Neural progenitor cell (in vitro differentiated cells): ENCODE data around the gene RACGAP1.

ENCODE experiments used
- EZH2 ChIP-seq: fragments of 200-600 bp; sonication (generic); IDR thresholded peaks from 2 replicates; pipeline ENCODE4 v1.6.1; 2017; ENCODE audit warnings: antibody characterized with exemption, mild to moderate bottlenecking, moderate library complexity
- TF ChIP-seq, protein P1 (sequence below): fragments of 200-600 bp; sonication (generic); IDR thresholded peaks from 2 replicates; pipeline ENCODE4 v1.5.1; 2017; ENCODE audit warnings: antibody characterized with exemption, mild to moderate bottlenecking

- TF ChIP-seq, protein P1, sequence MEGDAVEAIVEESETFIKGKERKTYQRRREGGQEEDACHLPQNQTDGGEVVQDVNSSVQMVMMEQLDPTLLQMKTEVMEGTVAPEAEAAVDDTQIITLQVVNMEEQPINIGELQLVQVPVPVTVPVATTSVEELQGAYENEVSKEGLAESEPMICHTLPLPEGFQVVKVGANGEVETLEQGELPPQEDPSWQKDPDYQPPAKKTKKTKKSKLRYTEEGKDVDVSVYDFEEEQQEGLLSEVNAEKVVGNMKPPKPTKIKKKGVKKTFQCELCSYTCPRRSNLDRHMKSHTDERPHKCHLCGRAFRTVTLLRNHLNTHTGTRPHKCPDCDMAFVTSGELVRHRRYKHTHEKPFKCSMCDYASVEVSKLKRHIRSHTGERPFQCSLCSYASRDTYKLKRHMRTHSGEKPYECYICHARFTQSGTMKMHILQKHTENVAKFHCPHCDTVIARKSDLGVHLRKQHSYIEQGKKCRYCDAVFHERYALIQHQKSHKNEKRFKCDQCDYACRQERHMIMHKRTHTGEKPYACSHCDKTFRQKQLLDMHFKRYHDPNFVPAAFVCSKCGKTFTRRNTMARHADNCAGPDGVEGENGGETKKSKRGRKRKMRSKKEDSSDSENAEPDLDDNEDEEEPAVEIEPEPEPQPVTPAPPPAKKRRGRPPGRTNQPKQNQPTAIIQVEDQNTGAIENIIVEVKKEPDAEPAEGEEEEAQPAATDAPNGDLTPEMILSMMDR = no peak
- TF ChIP-seq EZH2 = no peak
Observed at GRCh38 chr12:50050410-50051098, 25.3 kb upstream of the RACGAP1 start.
